Activated CD4-positive, CD25-positive, alpha-beta regulatory T cell treated with anti-CD3 and anti-CD28 coated beads, Interleukin-2, amount 50 U/mL, for 16 hours (primary cell): Measurements from ENCODE around the gene PTPRN2.
"Not testable (repeated sequence)": the region's sequence is repeated elsewhere in the genome, so short reads cannot be mapped to it uniquely, and the experiment has no call there.

Experiments used
- DNase-seq: peaks from one replicate; pipeline ENCODE4 v3.0.0-alpha.2; 2020; ENCODE audit warnings: low read depth, low spot score

Gene PTPRN2

GRCh38 chr7:158310924-158311666 is 276.5 kb downstream of the PTPRN2 start:
- DNase-seq = no peak

- no peak for DNase-seq
These were observed 277.5 kb downstream of the PTPRN2 start for GRCh38 chr7:158309868-158310763.

GRCh38 chr7:158308001-158308400 is 279.6 kb downstream of the PTPRN2 start:
- DNase-seq = no peak

GRCh38 chr7:158304072-158304471 is 283.6 kb downstream of the PTPRN2 start:
- not testable (repeated sequence) for DNase-seq

- DNase-seq = no peak
These were observed 284.5 kb downstream of the PTPRN2 start for GRCh38 chr7:158303121-158303520.

GRCh38 chr7:158302274-158303070 is 285.2 kb downstream of the PTPRN2 start:
- no peak for DNase-seq

GRCh38 chr7:158301207-158301606 is 286.4 kb downstream of the PTPRN2 start:
- no peak for DNase-seq

- no peak for DNase-seq
These were observed 287.2 kb downstream of the PTPRN2 start for GRCh38 chr7:158300427-158300826.

GRCh38 chr7:158299607-158300006 is 288.0 kb downstream of the PTPRN2 start:
- no peak for DNase-seq

GRCh38 chr7:158296798-158297104 is 290.9 kb downstream of the PTPRN2 start:
- DNase-seq = no peak

- no peak for DNase-seq
These were observed 291.4 kb downstream of the PTPRN2 start for GRCh38 chr7:158295966-158296797.

GRCh38 chr7:158294468-158295215 is 293.0 kb downstream of the PTPRN2 start:
- not testable (repeated sequence) for DNase-seq

- no peak for DNase-seq
These were observed 294.7 kb downstream of the PTPRN2 start for GRCh38 chr7:158292948-158293347.

- DNase-seq = no peak
These were observed 295.6 kb downstream of the PTPRN2 start for GRCh38 chr7:158291998-158292397.

GRCh38 chr7:158289761-158290523 is 297.7 kb downstream of the PTPRN2 start:
- no peak for DNase-seq

GRCh38 chr7:158289231-158289630 is 298.4 kb downstream of the PTPRN2 start:
- no peak for DNase-seq

- DNase-seq = no peak
These were observed 301.4 kb downstream of the PTPRN2 start for GRCh38 chr7:158286210-158286609.

GRCh38 chr7:158285383-158285770 is 302.2 kb downstream of the PTPRN2 start:
- DNase-seq = no peak

- DNase-seq = no peak
These were observed 302.8 kb downstream of the PTPRN2 start for GRCh38 chr7:158284617-158285382.
